ENCODE measurements around the gene NAPEPLD.
"Not testable (repeated sequence)": the region's sequence is repeated elsewhere in the genome, so short reads cannot be mapped to it uniquely, and the experiment has no call there.

Gene NAPEPLD

DNA sequence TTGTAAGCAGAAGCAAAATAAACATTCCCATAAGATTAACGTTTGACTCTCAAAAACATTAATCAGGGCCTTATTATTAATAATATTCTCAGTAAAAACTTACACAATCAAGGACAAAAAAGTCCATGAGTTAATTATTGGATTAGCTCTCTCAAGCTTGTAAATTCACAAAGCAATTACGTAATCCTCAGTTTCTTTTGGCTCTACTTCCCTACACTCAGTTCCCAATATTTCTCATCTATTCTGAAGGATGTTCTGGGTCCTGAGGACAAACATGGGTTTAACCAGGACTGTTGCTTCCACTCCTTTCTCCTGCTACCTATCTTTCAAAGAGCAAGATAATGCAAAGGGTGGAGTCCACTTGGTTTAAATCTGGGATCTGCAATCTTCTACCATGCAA lies 89.4 kb downstream of the NAPEPLD start:
- no peak for DNase-seq

DNA sequence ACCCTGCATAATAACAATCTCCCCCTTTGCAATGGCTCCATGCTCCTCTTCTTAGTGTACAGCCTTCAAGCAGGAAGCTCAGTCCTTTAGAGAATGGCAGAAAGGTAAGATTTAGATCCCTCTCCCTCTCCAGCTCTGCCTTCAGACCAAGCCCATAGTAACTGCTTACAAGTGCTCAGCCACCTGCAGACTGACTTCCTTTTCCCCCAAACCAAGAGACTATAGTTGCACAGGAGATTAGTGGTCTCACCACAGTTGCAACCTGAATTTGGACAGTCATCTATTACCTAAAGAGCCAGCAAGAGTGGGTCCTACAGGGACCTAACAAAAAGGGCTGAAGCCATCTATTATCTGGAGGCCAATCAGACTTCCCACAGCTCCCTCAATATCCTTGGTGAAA lies 90.8 kb downstream of the NAPEPLD start:
- DNase-seq: no peak

GRCh38 chr7:103056006-103056405 lies 92.9 kb downstream of the NAPEPLD start:
- not testable (repeated sequence) for DNase-seq

DNA sequence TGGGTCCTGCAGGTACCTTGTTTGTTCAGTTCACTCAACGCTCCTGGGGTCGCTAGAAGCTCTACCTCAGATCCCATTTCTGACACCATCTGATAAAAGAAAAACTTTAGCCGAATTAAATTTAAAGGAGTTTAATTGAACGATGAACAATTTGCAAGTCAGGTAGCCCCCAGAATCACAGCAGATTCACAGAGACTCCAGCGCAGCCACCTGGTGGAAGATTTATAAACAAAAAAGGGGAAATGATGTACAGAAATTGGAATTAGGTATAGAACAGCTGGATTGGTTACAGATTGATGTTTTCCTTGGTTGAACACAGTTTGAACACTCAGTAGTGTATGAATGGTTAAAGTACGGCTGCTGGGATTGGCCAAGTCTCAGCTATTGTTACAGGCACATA lies 97.4 kb downstream of the NAPEPLD start:
- no peak for DNase-seq

All from activated CD4-positive, alpha-beta T cell treated with anti-CD3 and anti-CD28 coated beads, Interleukin-2, amount 50 U/mL, for 1 hour (primary cell).